GM12865 (cell line): ENCODE measurements around the gene SPPL2A.
A peak's percentile ranks its signal among the peaks of the same experiment; 100 is the strongest.
"Not testable (repeated sequence)": the region's sequence is repeated elsewhere in the genome, so short reads cannot be mapped to it uniquely, and the experiment has no call there.

ENCODE experiments used
- DNase-seq: peaks from one replicate; pipeline ENCODE4 v3.0.0; 2010; ENCODE audit warnings: low read depth
- H3K4me3 ChIP-seq: 2 replicates; pipeline ENCODE4 v1.5.1; 2011; ENCODE audit warnings: mild to moderate bottlenecking, low read depth, low read length, control low read depth
- CTCF ChIP-seq: IDR thresholded peaks from 2 replicates; pipeline ENCODE4 v1.5.1; 2011; ENCODE audit warnings: low read length, control low read depth, low read depth, inconsistent platforms; ENCODE audit not compliant: insufficient read depth; ENCODE audit errors: missing control alignments

The SPPL2A gene

DNA sequence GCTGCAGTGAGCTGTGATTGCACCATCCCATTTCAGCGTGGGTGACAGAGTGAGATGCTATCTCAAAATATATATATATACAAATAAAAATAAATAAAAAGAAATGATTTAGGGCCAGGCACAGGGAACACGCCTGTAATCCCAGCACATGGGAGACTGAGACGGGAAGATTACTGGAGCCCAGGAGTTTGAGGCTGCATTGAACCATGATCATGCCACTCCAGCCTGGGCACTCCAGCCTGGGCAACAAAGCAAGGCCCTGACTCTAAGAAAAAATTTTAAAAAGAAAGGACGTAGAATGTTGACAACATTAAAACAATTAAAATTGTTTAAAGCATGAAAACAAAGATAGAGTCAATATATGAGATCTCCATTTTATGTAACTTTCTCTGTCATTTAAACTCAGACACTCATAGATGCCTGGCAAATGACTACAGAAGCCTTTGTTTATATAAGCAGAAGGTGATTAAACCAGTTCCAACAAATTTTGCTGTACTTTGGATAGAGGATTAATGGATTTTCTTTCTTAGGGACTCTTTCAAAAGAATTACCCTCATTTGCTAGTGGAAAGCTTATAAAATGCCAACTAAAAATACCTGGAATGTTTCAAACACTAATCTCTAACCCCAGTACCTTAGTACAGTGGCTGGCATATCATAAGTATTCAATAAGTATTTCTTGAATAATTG lies 68.3 kb downstream of the SPPL2A start:
- no peak for TF ChIP-seq CTCF
- no peak overlapping the region for H3K4me3 ChIP-seq
- DNase-seq = no peak

GRCh38 chr15:50694634-50695165 lies 70.8 kb downstream of the SPPL2A start:
- peak; percentile 21 for DNase-seq

GRCh38 chr15:50687302-50687902 lies 78.1 kb downstream of the SPPL2A start:
- DNase-seq = no peak
- TF ChIP-seq CTCF = no peak
- H3K4me3 ChIP-seq = peak overlapping the region; percentile 63

More at GRCh38 chr15:50694634-50695165, 70.8 kb downstream of the SPPL2A start:
- H3K4me3 ChIP-seq = not testable (repeated sequence)

GRCh38 chr15:50686469-50687301 lies 78.8 kb downstream of the SPPL2A start, which contains the start of gene TRPM7:
Gene TRPM7 (minus strand): TSS chr15:50686797. CDS start chr15:50686533, 264 bp downstream.
- peak within 1 kb of the TSS; percentile 83 for H3K4me3 ChIP-seq
- DNase-seq = peak; percentile 94
- TF ChIP-seq CTCF = no peak

DNA sequence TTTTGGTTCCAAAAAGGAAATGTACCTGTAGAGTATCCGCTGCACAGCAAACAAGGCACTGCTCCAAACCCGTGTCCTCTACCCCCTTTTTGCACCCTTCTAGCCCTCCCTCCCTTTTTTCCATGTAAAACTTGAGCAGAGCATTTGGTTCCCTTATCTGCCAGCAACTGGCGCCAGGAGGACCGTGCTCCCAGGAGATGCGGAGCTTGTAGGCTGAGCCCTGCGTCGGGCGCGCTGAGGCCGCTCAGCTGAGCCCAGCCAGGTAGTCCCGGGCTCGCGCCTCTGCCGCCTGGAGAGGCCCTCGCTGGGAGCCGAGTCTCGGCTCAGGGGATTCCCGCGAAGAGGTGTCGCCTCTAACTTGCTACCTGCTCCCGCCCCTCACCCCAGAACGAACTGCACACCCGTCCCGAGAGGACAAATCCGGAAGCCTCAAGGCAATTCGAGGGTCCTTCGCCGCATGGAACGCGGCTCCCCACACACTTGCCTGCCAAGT lies 79.5 kb downstream of the SPPL2A start:
- TF ChIP-seq CTCF = no peak
- H3K4me3 ChIP-seq = peak overlapping the region; percentile 83
- DNase-seq = peak; percentile 84

DNA sequence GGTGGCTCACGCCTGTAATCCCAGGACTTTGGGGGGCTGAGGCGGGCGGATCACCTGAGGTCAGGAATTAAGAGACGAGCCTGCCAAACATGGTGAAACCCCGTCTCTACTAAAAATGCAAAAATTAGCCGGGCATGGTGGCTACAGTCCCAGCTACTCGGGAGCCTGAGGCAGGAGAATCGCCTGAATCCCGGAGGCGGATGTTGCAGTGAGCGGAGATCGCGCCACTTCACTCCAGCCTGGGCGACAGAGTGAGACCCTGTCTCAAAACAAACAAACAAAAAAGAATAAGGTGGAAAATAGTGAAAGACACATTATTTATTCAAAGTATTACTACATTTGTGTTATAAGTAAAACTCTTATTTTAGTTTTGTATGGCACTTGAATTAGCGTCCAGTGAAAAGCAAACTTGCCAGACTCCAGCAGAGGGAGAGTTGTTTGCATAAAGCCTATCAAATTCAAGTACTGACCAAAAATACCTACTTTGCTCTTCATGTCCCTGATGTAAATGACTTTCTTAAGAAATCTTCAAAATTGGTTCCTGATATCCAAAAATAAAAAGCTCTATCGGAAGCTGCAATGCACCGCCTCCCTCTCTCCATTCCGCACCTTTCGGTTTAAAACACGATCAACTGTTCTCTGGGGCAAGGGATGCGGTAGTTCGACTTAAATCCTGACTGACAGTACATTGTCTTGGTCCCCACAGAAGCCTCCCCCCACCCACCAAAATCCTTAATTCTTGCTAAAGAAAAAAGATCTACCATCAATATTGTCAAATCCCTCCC lies 80.1 kb downstream of the SPPL2A start:
- H3K4me3 ChIP-seq = peak overlapping the region; percentile 83
- TF ChIP-seq CTCF = no peak
- peak; percentile 2 for DNase-seq
